GM21381 (cell line): ENCODE results near the gene TWF2.
A peak's percentile ranks its signal among the peaks of the same experiment; 100 is the strongest.
"Not testable (repeated sequence)": the region's sequence is repeated elsewhere in the genome, so short reads cannot be mapped to it uniquely, and the experiment has no call there.

ENCODE experiments used
- ATAC-seq: cut with Tn5 transposase; IDR thresholded peaks from one replicate; pipeline ENCODE4 v1.9.1; 2021; ENCODE audit warnings: mild to moderate bottlenecking, moderate library complexity; ENCODE audit not compliant: unreplicated experiment

Gene TWF2

GRCh38 chr3:52238761-52239701 lies at the start of gene TWF2:
TSS of gene TWF2 (minus strand) at chr3:52239158. CDS start at chr3:52239016, 142 bp downstream.
- peak; percentile 73 for ATAC-seq

- ATAC-seq, result no peak
These were observed 49.7 kb upstream of the TWF2 start for GRCh38 chr3:52288674-52289073.

GRCh38 chr3:52286777-52287110 lies 47.8 kb upstream of the TWF2 start:
- no peak for ATAC-seq

DNA sequence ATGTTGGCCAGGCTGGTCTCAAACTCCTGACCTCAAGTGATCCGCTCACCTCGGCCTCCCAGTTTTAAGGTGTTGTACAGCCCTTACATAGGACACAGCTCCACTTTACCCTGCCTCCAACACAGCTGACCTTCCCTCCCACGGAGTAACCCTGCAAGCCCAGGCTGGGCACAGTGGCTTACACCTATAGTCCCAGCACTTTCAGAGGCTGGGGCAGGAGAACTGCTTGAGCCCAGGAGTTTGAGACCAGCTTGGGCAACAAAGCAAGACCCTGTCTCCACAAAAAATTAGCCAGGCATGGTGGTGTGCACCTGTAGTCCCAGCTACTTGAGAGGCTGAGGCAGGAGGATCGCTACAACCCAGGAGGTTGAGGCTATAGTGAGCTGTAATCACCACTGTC lies 45.1 kb upstream of the TWF2 start:
- ATAC-seq, result not testable (repeated sequence)

GRCh38 chr3:52283306-52283705 lies 44.3 kb upstream of the TWF2 start:
- no peak for ATAC-seq

DNA sequence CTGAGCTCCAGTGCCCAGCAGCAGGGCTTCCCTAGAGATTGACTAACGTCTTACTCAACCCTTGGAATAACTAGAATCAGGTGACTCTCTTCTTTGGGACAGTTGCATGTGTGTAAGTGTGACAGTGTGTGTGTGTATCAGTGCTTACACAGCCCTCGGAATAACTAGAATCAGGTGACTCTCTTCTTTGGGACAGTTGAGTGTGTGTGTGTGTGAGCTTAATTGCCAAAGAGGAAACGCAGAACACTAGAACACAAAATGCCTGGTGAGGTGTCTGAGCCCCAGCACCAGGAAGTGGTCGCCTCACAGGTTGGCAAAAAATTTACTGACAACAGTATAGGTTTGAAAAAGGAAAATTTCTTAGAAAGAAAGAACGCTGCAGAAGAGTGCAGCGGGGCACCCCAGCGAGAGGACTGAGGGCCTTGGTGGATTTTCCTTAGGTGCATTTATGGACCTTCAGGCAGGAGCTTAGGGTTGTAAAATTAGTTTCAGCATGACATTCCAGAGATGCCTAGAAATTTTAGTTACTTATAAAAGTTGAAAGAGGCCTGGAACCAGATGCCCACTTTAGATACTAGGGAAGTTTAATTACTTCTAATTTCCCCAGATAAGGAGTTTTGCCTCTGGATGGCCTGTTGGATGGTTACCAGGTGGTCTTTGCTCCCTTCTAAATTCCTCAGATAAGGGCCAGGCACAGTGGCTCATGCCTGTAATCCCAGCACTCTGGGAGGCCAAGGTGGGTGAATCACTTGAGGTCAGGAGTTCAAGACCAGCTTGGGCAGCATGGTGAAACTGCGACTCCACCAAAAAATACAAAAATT lies 43.2 kb upstream of the TWF2 start:
- no peak for ATAC-seq

- ATAC-seq, result no peak
These were observed 41.1 kb upstream of the TWF2 start for GRCh38 chr3:52280050-52280461.

GRCh38 chr3:52279596-52279995 lies 40.6 kb upstream of the TWF2 start:
- no peak for ATAC-seq

- ATAC-seq, result peak; percentile 87
These were observed 39.6 kb upstream of the TWF2 start, which contains the start of gene WDR82 for GRCh38 chr3:52278510-52279069. TSS of gene WDR82 (minus strand) at chr3:52278649. CDS start at chr3:52278361, 288 bp downstream.

DNA sequence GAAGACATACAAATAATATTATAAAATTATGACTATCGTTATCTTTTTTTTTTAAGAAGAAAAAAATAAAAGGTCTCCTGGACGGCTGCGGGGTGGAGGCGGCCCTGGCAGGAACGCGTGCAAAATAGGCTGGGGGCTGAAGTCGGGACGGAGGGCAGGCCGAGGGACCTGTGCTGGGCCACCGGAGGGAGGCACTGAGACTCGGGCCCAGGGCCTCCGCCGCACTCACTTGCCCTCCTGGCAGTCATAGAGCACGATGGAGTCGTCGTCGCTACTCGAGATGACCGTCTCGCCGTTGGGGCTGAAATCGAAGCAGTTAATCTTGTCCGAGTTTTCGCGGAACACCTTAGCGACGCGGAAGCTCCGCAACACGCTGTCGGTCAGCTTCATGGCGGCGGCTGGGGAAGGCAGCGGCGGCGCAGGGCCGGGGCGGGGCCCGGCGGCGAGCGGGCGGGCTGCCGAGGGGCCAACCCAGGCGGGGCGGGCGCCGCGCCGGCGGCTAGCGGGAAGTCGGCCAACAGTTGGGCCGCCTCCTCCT lies 39.1 kb upstream of the TWF2 start:
- ATAC-seq, result peak; percentile 62

DNA sequence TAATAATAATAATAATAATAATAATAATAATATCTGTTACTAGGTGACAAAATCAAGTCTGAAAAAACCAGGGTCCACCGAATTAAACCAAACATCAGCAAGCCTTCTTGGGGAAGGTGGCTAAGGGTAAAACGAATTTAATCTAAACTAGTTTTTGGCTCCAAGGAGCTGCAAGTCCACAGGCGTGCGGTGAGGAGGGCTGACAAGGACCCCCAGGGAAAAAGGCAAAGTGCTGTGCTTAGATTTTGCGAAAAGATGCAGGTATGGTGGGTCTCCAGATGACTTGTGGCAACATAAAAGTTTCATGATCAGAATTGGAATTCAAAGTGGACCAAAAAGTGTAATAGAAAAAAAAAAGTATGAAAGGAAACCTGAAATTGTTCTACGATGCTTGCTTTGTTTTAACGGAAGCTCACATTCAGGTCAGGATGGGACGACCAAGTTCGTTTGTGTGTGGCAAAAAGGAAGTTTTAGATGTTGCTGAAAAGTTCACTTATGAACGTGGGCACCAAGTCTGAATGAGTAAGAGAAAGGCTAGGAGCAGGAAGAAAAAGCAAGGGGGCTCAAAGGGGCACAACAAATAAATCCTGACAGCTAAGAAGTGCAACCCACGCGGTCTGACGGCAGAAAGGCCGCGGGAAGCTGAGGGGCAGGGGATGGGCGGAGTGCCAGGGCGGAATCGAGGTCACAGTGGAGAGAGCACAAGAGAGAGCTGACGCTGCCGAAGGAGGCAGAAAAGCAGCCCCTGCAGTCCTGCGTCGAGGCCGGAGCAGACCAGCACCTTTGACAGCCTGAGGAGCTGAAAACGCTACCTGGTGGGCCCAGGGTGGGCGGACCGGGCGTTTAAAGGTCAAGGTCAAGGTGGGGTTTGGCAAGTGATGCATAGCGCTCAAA lies 38.4 kb upstream of the TWF2 start:
- peak; percentile 27 for ATAC-seq

DNA sequence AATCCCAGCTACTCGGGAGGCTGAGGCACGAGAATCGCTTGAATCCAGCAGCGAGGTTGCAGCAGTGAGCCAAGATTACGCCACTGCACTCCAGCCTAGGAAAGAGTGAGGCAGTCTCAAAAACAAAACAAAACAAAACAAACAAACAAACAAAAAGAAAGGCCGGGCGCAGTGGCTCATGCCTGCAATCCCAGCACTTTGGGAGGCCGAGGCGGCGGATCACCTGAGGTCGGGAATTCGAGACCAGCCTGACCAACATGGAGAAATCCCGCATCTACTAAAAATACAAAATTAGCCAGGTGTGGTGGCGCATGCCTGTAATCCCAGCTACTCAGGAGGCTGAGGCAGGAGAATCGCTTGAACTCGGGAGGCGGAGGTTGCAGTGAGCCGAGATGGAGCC lies 35.8 kb upstream of the TWF2 start:
- ATAC-seq, result not testable (repeated sequence)

GRCh38 chr3:52272831-52273230 lies 33.9 kb upstream of the TWF2 start:
- no peak for ATAC-seq

GRCh38 chr3:52272172-52272571 lies 33.2 kb upstream of the TWF2 start:
- not testable (repeated sequence) for ATAC-seq

- ATAC-seq, result no peak
These were observed 31.3 kb upstream of the TWF2 start for GRCh38 chr3:52270252-52270754.

GRCh38 chr3:52269776-52270175 lies 30.8 kb upstream of the TWF2 start:
- ATAC-seq, result no peak

GRCh38 chr3:52268036-52268435 lies 29.1 kb upstream of the TWF2 start:
- no peak for ATAC-seq

DNA sequence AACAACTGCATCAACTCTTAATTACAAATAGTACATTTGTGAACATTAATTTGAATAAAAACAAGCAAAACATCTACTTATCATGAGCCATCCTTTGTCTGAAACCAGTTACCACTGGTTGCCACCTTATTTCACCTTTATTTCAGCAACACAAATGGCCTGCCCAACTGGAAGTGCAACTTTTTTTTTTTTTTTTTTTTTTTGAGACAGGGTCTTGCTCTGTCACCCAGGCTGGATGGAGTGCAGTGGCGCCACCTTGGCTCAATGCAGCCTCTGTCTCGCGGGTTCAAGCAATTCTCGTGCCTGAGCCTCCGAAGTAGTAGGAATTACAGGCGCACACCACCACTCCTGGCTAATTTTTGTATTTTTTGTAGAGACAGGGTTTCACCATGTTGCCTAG lies 26.4 kb upstream of the TWF2 start:
- ATAC-seq, result no peak

- ATAC-seq, result no peak
These were observed 23.5 kb upstream of the TWF2 start for GRCh38 chr3:52262447-52262846.

- no peak for ATAC-seq
These were observed 20.5 kb upstream of the TWF2 start for GRCh38 chr3:52259448-52259847.
